T-helper 1 cell (primary cell): Measurements from ENCODE around the gene FHDC1.
"Not testable (repeated sequence)": the region's sequence is repeated elsewhere in the genome, so short reads cannot be mapped to it uniquely, and the experiment has no call there.

Experiments
- DNase-seq, 5 donors: peaks; one replicate each; pipeline ENCODE4 v3.0.0-alpha.2; 2012 to 2020
- total RNA-seq, 4 donors: gene quantifications; one replicate each; lab custom pipeline; 2026; lab: John Stamatoyannopoulos, UW

The FHDC1 gene
- 0 to 1.1 (median 0.48) reads per million in 4 donors for total RNA-seq

GRCh38 chr4:152935631-152936445 is at the start of gene FHDC1:
Gene FHDC1, plus strand, starts transcription at chr4:152936323. Its CDS starts 6,735 bp downstream, at chr4:152943058.
- peak in 1 of 5 donors; percentile 6 for DNase-seq

- DNase-seq = no peak
Observed at GRCh38 chr4:152887981-152888380, 48.1 kb upstream of the FHDC1 start.

GRCh38 chr4:152892974-152893373 is 43.1 kb upstream of the FHDC1 start:
- DNase-seq = no peak

GRCh38 chr4:152894673-152895072 is 41.5 kb upstream of the FHDC1 start:
- DNase-seq = no peak

GRCh38 chr4:152896811-152897210 is 39.3 kb upstream of the FHDC1 start:
- no peak for DNase-seq

GRCh38 chr4:152898133-152898532 is 38.0 kb upstream of the FHDC1 start:
- not testable (repeated sequence) for DNase-seq

- no peak for DNase-seq
Observed at GRCh38 chr4:152898606-152899005, 37.5 kb upstream of the FHDC1 start.

GRCh38 chr4:152900395-152900794 is 35.7 kb upstream of the FHDC1 start:
- DNase-seq = no peak

- DNase-seq = no peak
Observed at GRCh38 chr4:152901205-152901604, 34.9 kb upstream of the FHDC1 start.

GRCh38 chr4:152903658-152904057 is 32.5 kb upstream of the FHDC1 start:
- no peak for DNase-seq

GRCh38 chr4:152909901-152910300 is 26.2 kb upstream of the FHDC1 start:
- no peak for DNase-seq

GRCh38 chr4:152910521-152910920 is 25.6 kb upstream of the FHDC1 start:
- no peak for DNase-seq

GRCh38 chr4:152917543-152918395 is 18.4 kb upstream of the FHDC1 start:
- no peak for DNase-seq

GRCh38 chr4:152919826-152920225 is 16.3 kb upstream of the FHDC1 start:
- no peak for DNase-seq

- DNase-seq = no peak
Observed at GRCh38 chr4:152920768-152921167, 15.4 kb upstream of the FHDC1 start.

- DNase-seq = no peak
Observed at GRCh38 chr4:152921284-152921683, 14.8 kb upstream of the FHDC1 start.

- no peak for DNase-seq
Observed at GRCh38 chr4:152925851-152926250, 10.3 kb upstream of the FHDC1 start.

GRCh38 chr4:152926959-152927358 is 9.2 kb upstream of the FHDC1 start:
- no peak for DNase-seq

GRCh38 chr4:152927737-152928136 is 8.4 kb upstream of the FHDC1 start:
- no peak for DNase-seq

GRCh38 chr4:152928286-152928685 is 7.8 kb upstream of the FHDC1 start:
- no peak for DNase-seq

- no peak for DNase-seq
Observed at GRCh38 chr4:152929888-152930287, 6.2 kb upstream of the FHDC1 start.

GRCh38 chr4:152935143-152935542 is 980 bp upstream of the FHDC1 start:
- peak in 1 of 5 donors; percentile 27 for DNase-seq

GRCh38 chr4:152936446-152937335 is 568 bp downstream of the FHDC1 start:
- DNase-seq = no peak
